ENCODE results near the gene PLXNA4. TPM values are rescaled to one million over a fixed set of nuclear protein-coding genes. Genes with fewer than 3 reads are reported as not detected.

PLXNA4 gene
- total RNA-seq, 4 donors from 2014 or later, result 1.1 to 2.8 (median 1.4) TPM

GRCh38 chr7:132321387-132321786 lies 254.9 kb downstream of the PLXNA4 start:
- no peaks in the 10 kb centered on the region for H3K9me3 ChIP-seq
- H3K27me3 ChIP-seq, result no peaks in the 10 kb centered on the region
- no peak for TF ChIP-seq POLR2A (IDR thresholded peaks at IDR 0.05)
- WGBS, 2 donors (ENCODE audit: low coverage in 1 of 2), result 67% methylated on average over 6 of the region's 6 CpGs; no CpG with 5 or more reads in 1 of the 2 donors
- no peak overlapping the region for H3K27ac ChIP-seq
- peaks cover 0 to 10% (median 7%) of the 10 kb centered on the region in 4 donors for H3K4me1 ChIP-seq
- no peak for DNase-seq
- in situ Hi-C loops (cut with MboI; ENCODE audit: low pct_ligation_motif_present in 1 of 4, low pct_unique_long_range_greater_than_20kb in 1 of 4, low sequenced_read_pairs in 3 of 4), result no loop called here
- no peak overlapping the region for H3K4me3 ChIP-seq
- intact Hi-C loops (cut with DNase I; ENCODE audit: low total_unique reads), result no loop called here
- H3K36me3 ChIP-seq, result no peaks in the 10 kb centered on the region

- intact Hi-C loops (cut with DNase I; ENCODE audit: low total_unique reads) (loop anchor here (2.0 kb wide), 1 partner anchor 261 kb away; no protein-coding TSS in a partner anchor), in situ Hi-C loops (cut with MboI; ENCODE audit: low pct_ligation_motif_present in 1 of 4, low pct_unique_long_range_greater_than_20kb in 1 of 4, low sequenced_read_pairs in 3 of 4) (loop anchor here in 3 of 4 donors (5.0 to 10.0 kb wide), 3 partner anchors 255 to 268 kb away; partner anchors contain the start of gene PLXNA4 (in 1 of the 3))
- no peak for DNase-seq
- Histone ChIP-seq H3K27ac (no peak overlapping the region), H3K4me3 (no peak overlapping the region), H3K27me3 (no peaks in the 10 kb centered on the region), H3K9me3 (no peaks in the 10 kb centered on the region), H3K36me3 (no peaks in the 10 kb centered on the region), H3K4me1 (peaks cover 0 to 10% (median 7%) of the 10 kb centered on the region in 4 donors)
- TF ChIP-seq POLR2AphosphoS5 (IDR thresholded peaks at IDR 0.05) (no peak), POLR2A (IDR thresholded peaks at IDR 0.05) (no peak), EP300 (IDR thresholded peaks at IDR 0.05; ENCODE audit: low read depth) (no peak), CTCF (IDR thresholded peaks at IDR 0.05) (no peak)
- WGBS, 2 donors (ENCODE audit: low coverage in 1 of 2), result 36 to 49% methylated on average over 2 to 6 of the region's 6 CpGs
Measured at GRCh38 chr7:132319481-132319880, 256.8 kb downstream of the PLXNA4 start.

- WGBS, 2 donors (ENCODE audit: low coverage in 1 of 2), result 0 to 9% methylated on average over 2 to 20 of the region's 20 CpGs
- peak; percentile 85 for DNase-seq
- no peaks in the 10 kb centered on the region for H3K9me3 ChIP-seq
- H3K36me3 ChIP-seq, result no peaks in the 10 kb centered on the region
- no peak overlapping the region for H3K4me3 ChIP-seq
- TF ChIP-seq POLR2AphosphoS5 (IDR thresholded peaks at IDR 0.05) (no peak), CTCF (IDR thresholded peaks at IDR 0.05) (peak; percentile 87 to 94 (median 88)), POLR2A (IDR thresholded peaks at IDR 0.05) (no peak), EP300 (IDR thresholded peaks at IDR 0.05; ENCODE audit: low read depth) (no peak)
- in situ Hi-C loops (cut with MboI; ENCODE audit: low pct_ligation_motif_present in 1 of 4, low pct_unique_long_range_greater_than_20kb in 1 of 4, low sequenced_read_pairs in 3 of 4), result loop anchor here in 3 of 4 donors (5.0 to 10.0 kb wide), 3 partner anchors 256 to 269 kb away; partner anchors contain the start of gene PLXNA4 (in 1 of the 3)
- intact Hi-C loops (cut with DNase I; ENCODE audit: low total_unique reads), result loop anchor here (2.0 kb wide), 1 partner anchor 262 kb away; no protein-coding TSS in a partner anchor
- no peaks in the 10 kb centered on the region for H3K27me3 ChIP-seq
- no peak overlapping the region for H3K27ac ChIP-seq
- H3K4me1 ChIP-seq, result peaks cover 0 to 10% (median 7%) of the 10 kb centered on the region in 4 donors
Measured at GRCh38 chr7:132318352-132319318, 257.6 kb downstream of the PLXNA4 start.

GRCh38 chr7:132317701-132318351 lies 258.4 kb downstream of the PLXNA4 start:
- in situ Hi-C loops (cut with MboI; ENCODE audit: low pct_ligation_motif_present in 1 of 4, low pct_unique_long_range_greater_than_20kb in 1 of 4, low sequenced_read_pairs in 3 of 4), result loop anchor here in 3 of 4 donors (5.0 to 10.0 kb wide), 3 partner anchors 257 to 269 kb away; partner anchors contain the start of gene PLXNA4 (in 1 of the 3)
- H3K4me1 ChIP-seq, result peaks cover 0 to 10% (median 7%) of the 10 kb centered on the region in 4 donors
- H3K27ac ChIP-seq, result no peak overlapping the region
- intact Hi-C loops (cut with DNase I; ENCODE audit: low total_unique reads), result loop anchor here (2.0 kb wide), 1 partner anchor 263 kb away; no protein-coding TSS in a partner anchor
- no peaks in the 10 kb centered on the region for H3K9me3 ChIP-seq
- H3K27me3 ChIP-seq, result no peaks in the 10 kb centered on the region
- no peak for TF ChIP-seq CTCF (IDR thresholded peaks at IDR 0.05)
- no peak for TF ChIP-seq POLR2A (IDR thresholded peaks at IDR 0.05)
- TF ChIP-seq POLR2AphosphoS5 (IDR thresholded peaks at IDR 0.05), result no peak
- no peak for TF ChIP-seq EP300 (IDR thresholded peaks at IDR 0.05; ENCODE audit: low read depth)
- WGBS, 2 donors (ENCODE audit: low coverage in 1 of 2), result 61 to 68% methylated on average over 2 to 7 of the region's 7 CpGs
- no peak for DNase-seq
- H3K4me3 ChIP-seq, result no peak overlapping the region
- H3K36me3 ChIP-seq, result no peaks in the 10 kb centered on the region
